ENCODE data around the gene CIDEB.
"Not testable (repeated sequence)": the region's sequence is repeated elsewhere in the genome, so short reads cannot be mapped to it uniquely, and the experiment has no call there.

CIDEB gene

GRCh38 chr14:24334431-24335291 is 26.9 kb upstream of the CIDEB start, which contains the start of gene ADCY4:
TSS of gene ADCY4 (minus strand) at chr14:24335071. CDS start at chr14:24334652, 419 bp downstream.
- FAIRE-seq (no peak), DNase-seq (ENCODE audit: insufficient read length, low spot score) (no peak)

GRCh38 chr14:24332268-24332993 is 24.7 kb upstream of the CIDEB start:
- FAIRE-seq (no peak), DNase-seq (ENCODE audit: insufficient read length, low spot score) (peak; percentile 51)

- no peak for FAIRE-seq
- DNase-seq (ENCODE audit: insufficient read length, low spot score), result no peak
These were observed 24.0 kb upstream of the CIDEB start for GRCh38 chr14:24331731-24332267.

GRCh38 chr14:24330973-24331674 is 23.3 kb upstream of the CIDEB start:
- FAIRE-seq (no peak), DNase-seq (ENCODE audit: insufficient read length, low spot score) (no peak)

GRCh38 chr14:24329736-24330135 is 22.0 kb upstream of the CIDEB start:
- no peak for FAIRE-seq
- DNase-seq (ENCODE audit: insufficient read length, low spot score), result no peak

DNA sequence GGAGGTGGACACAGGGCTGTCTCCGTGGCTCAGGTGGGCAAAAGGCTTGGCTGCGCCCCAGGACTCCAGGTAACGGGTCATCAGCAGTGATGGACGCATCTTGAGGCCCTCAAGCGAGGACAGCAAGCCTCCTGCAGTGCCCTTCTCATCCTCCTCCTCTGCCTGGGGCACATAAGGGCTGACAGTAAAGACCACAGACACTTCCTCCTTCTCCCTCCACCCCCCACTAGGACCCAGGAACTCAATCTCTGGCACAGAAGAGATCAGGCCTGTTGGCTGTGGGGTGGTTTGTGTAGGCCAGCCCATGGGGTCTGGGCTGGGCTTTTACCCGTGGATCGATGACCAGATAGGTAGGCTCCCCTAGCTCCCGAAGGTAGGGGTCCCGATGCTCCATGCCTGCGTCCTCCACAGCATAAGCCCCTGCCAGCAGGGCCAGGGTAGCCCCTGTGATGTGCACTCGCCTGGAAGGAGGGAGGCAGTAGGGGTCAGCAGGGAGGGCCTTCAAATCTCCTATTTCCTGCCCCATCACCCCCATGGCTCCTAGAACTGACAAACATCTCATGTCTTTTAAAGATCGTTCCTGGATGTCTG is 21.4 kb upstream of the CIDEB start:
- no peak for DNase-seq (ENCODE audit: insufficient read length, low spot score)
- no peak for FAIRE-seq

DNA sequence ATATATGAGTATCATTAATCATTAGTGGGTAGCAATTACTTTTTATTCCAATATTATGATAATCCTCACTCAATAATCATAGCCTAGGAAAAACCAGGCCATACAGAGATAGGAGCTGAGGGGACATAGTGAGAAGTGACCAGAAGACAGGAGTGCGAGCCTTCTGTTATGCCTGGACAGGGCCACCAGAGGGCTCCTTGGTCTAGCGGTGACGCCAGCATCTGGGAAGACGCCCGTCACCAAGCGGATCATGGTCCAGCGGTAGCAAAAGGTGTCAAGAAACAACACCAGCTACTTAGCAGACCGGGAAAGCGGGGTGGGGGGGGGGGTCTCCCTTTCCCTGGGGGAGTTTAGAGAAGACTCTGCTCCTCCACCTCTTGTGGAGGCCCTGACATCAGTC is 20.1 kb upstream of the CIDEB start:
- FAIRE-seq; DNase-seq (ENCODE audit: insufficient read length, low spot score): not testable (repeated sequence)

GRCh38 chr14:24327303-24327702 is 19.5 kb upstream of the CIDEB start:
- DNase-seq (ENCODE audit: insufficient read length, low spot score) (no peak), FAIRE-seq (no peak)

DNA sequence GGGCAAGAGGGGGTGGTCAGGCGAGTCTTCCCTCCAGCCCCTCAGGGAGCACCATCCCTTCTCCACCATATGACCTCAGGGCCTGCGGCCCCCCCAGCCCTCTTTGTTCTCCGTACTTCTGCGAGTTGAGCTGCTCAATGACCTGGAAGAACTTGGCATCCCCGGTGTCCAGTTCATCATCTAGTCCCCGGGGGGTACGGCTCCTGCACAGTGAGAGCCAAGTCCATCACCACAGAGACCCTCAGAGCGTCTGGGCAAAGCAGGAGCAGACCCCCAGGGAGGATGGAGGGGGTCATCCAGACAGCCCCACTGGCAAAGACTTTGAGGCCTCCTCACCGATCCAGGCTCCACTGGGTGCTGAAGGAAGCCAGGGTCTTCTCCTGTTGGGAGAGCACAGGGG is 18.2 kb upstream of the CIDEB start:
- FAIRE-seq, result no peak

GRCh38 chr14:24325041-24325530 is 17.3 kb upstream of the CIDEB start:
- no peak for FAIRE-seq
- DNase-seq (ENCODE audit: insufficient read length, low spot score), result no peak

More for the DNA sequence above, 18.2 kb upstream of the CIDEB start:
- DNase-seq (ENCODE audit: insufficient read length, low spot score), result no peak

GRCh38 chr14:24324024-24324423 is 16.2 kb upstream of the CIDEB start:
- DNase-seq (ENCODE audit: insufficient read length, low spot score) (no peak), FAIRE-seq (no peak)

- FAIRE-seq (no peak), DNase-seq (ENCODE audit: insufficient read length, low spot score) (no peak)
These were observed 15.6 kb upstream of the CIDEB start for GRCh38 chr14:24323341-24323740.

DNA sequence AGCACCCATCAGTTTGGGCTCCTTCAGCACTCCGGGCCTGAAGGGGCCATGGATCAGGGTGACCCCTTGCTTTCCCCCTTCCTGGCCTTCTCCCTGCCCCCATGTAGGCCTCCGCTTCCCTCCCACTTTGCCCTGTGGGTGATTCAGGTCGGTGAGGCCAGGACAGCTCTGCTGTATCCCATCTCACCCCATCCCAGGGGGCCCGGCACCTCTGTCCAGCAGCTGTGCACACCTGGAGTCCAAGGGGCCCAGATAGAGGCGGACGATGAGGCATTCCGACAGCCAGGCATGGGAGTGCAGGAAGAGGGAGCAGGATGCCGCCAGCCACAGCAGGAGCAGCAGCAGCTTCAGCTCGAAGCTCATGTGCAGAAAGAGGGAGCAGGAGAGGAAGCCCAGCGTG is 14.9 kb upstream of the CIDEB start:
- no peak for FAIRE-seq
- no peak for DNase-seq (ENCODE audit: insufficient read length, low spot score)

DNA sequence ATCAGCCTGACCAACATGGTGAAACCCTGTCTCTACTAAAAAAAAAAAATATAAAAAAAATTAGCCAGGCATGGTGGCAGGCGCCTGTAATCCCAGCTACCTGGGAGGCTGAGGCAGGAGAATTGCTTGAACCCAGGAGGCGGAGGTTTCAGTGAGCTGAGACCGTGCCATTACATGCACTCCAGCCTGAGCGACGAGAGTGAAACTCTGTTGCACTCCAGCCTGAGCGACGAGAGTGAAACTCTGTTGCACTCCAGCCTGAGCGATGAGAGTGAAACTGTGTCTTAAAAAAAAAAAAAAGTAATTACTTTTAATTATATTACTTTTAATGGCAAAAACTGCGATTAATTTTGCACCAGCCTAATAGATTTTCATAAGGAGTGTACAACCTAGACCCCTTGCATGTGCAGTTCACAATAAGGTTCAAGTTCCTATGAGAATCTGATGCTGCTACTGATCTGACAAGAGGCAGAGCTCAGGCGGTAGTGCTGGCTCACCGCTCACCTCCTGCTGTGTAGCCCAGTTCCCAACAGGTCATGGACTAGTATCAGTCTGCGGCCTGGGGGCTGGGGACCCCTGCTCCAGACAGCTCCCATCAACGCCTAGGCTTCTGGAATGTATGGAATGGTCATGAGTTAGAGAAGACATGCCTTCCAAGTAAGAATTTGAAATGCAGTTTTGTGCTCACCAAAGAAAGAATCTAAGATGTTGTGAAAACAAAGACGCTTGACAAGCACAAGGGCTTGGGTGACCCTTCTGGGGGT is 13.6 kb upstream of the CIDEB start:
- FAIRE-seq, result no peak
- no peak for DNase-seq (ENCODE audit: insufficient read length, low spot score)

DNA sequence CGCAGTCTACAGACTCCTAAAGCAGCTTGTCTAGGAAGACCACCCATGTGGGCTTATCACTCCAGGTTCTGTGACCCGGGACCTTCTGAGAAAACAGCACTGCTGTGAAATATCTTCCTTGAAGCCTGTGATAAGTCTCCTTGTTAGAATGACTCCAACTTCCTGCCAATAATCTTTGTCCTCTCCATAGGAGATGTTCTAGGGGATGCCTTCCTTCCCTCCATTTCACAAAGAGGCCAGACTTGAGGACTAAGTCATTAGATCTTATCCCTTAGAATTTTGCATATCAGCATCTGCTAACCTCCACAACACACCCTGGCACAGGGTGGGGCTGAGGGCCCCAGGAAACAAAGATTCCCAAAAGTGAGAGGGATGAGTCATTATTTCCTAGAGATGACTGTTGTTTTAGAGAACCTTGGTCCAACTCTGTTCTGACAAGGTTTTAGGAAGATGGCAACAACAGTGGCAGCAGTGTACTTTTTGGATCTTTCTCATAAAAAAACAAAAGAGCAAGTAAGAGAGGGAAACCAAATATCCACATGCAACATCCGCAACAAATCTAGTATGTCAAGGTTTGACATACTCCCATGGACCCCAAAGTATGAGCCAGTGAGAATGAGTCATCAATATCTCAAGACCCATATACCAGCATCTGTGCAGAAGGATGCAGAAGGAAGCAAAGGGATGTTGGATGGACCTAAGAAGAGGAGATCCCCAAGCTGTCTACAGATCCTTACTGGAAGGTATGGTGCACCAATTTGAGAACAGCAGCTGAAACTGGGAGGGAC is 9.6 kb upstream of the CIDEB start:
- no peak for DNase-seq (ENCODE audit: insufficient read length, low spot score)
- FAIRE-seq, result no peak

- DNase-seq (ENCODE audit: insufficient read length, low spot score) (no peak), FAIRE-seq (no peak)
These were observed 8.8 kb upstream of the CIDEB start for GRCh38 chr14:24316597-24316950.

DNA sequence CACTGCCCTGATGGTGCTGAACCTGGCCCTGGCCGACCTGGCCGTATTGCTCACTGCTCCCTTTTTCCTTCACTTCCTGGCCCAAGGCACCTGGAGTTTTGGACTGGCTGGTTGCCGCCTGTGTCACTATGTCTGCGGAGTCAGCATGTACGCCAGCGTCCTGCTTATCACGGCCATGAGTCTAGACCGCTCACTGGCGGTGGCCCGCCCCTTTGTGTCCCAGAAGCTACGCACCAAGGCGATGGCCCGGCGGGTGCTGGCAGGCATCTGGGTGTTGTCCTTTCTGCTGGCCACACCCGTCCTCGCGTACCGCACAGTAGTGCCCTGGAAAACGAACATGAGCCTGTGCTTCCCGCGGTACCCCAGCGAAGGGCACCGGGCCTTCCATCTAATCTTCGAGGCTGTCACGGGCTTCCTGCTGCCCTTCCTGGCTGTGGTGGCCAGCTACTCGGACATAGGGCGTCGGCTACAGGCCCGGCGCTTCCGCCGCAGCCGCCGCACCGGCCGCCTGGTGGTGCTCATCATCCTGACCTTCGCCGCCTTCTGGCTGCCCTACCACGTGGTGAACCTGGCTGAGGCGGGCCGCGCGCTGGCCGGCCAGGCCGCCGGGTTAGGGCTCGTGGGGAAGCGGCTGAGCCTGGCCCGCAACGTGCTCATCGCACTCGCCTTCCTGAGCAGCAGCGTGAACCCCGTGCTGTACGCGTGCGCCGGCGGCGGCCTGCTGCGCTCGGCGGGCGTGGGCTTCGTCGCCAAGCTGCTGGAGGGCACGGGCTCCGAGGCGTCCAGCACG is 8.2 kb upstream of the CIDEB start:
- FAIRE-seq (no peak), DNase-seq (ENCODE audit: insufficient read length, low spot score) (no peak)

DNA sequence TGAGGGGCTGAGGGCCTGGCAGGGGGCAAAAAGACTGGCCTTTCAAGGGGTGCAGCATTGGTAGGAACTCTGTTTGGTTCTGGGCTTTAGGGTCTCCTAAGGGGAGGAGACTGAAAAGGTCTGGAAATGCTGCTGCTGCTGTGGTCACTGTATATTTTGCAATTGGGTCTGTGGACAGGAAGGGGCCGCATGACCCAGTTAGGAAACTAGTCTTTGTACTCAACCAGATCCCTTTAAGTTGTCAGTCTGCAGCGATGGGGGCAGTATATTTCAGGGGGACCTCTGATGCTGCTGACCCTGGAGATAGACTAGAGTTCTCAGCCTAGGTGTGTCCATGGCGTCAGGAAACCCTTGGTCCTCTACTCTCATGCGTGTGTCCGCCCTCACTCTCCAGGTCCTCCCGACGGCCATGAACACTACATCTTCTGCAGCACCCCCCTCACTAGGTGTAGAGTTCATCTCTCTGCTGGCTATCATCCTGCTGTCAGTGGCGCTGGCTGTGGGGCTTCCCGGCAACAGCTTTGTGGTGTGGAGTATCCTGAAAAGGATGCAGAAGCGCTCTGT is 7.5 kb upstream of the CIDEB start:
- DNase-seq (ENCODE audit: insufficient read length, low spot score) (no peak), FAIRE-seq (no peak)
